Measurements from ENCODE around the gene LRRC45. TPM values are rescaled to one million over a fixed set of nuclear protein-coding genes. Genes with fewer than 3 reads are reported as not detected.

The LRRC45 gene
- total RNA-seq, 1 donor from 2014 or later = 17.3 TPM

GRCh38 chr17:82060001-82060380 is 36.9 kb downstream of the LRRC45 start:
- peaks cover 17% of the 10 kb centered on the region for H3K4me1 ChIP-seq
- no peaks in the 10 kb centered on the region for H3K27me3 ChIP-seq (ENCODE audit: low read depth)
- peaks cover 87% of the 10 kb centered on the region for H3K36me3 ChIP-seq
- no peaks in the 10 kb centered on the region for H3K9me3 ChIP-seq
- no peak overlapping the region for H3K27ac ChIP-seq
- H3K4me3 ChIP-seq = no peak overlapping the region
- no peak for DNase-seq
- no peak for TF ChIP-seq CTCF (IDR thresholded peaks at IDR 0.05)
- no peak for ATAC-seq
- intact Hi-C loops (cut with DNase I) = no loop called here

GRCh38 chr17:82060614-82061013 is 37.5 kb downstream of the LRRC45 start:
- H3K27me3 ChIP-seq (ENCODE audit: low read depth) = no peaks in the 10 kb centered on the region
- ATAC-seq (no peak), DNase-seq (no peak)
- intact Hi-C loops (cut with DNase I) = no loop called here
- TF ChIP-seq CTCF (IDR thresholded peaks at IDR 0.05) = no peak
- no peak overlapping the region for H3K27ac ChIP-seq
- no peaks in the 10 kb centered on the region for H3K9me3 ChIP-seq
- H3K4me3 ChIP-seq = no peak overlapping the region
- H3K36me3 ChIP-seq = peaks cover 81% of the 10 kb centered on the region
- peaks cover 18% of the 10 kb centered on the region for H3K4me1 ChIP-seq

- intact Hi-C loops (cut with DNase I) = no loop called here
- no peaks in the 10 kb centered on the region for H3K9me3 ChIP-seq
- DNase-seq = no peak
- TF ChIP-seq CTCF (IDR thresholded peaks at IDR 0.05) = no peak
- peaks cover 23% of the 10 kb centered on the region for H3K4me1 ChIP-seq
- no peak overlapping the region for H3K4me3 ChIP-seq
- H3K27ac ChIP-seq = no peak overlapping the region
- peaks cover 74% of the 10 kb centered on the region for H3K36me3 ChIP-seq
- no peak for ATAC-seq
- H3K27me3 ChIP-seq (ENCODE audit: low read depth) = no peaks in the 10 kb centered on the region
These were observed 38.2 kb downstream of the LRRC45 start for GRCh38 chr17:82061047-82061925.

GRCh38 chr17:82062076-82062983 is 39.2 kb downstream of the LRRC45 start:
- intact Hi-C loops (cut with DNase I) = no loop called here
- Histone ChIP-seq H3K4me1 (peaks cover 26% of the 10 kb centered on the region), H3K27ac (no peak overlapping the region), H3K4me3 (no peak overlapping the region), H3K9me3 (no peaks in the 10 kb centered on the region), H3K36me3 (peaks cover 64% of the 10 kb centered on the region), H3K27me3 (ENCODE audit: low read depth) (no peaks in the 10 kb centered on the region)
- no peak for ATAC-seq
- DNase-seq = no peak
- TF ChIP-seq CTCF (IDR thresholded peaks at IDR 0.05) = no peak

- H3K27ac ChIP-seq = no peak overlapping the region
- H3K27me3 ChIP-seq (ENCODE audit: low read depth) = no peaks in the 10 kb centered on the region
- peaks cover 57% of the 10 kb centered on the region for H3K36me3 ChIP-seq
- no peak for DNase-seq
- no peak for TF ChIP-seq CTCF (IDR thresholded peaks at IDR 0.05)
- peaks cover 26% of the 10 kb centered on the region for H3K4me1 ChIP-seq
- no peaks in the 10 kb centered on the region for H3K9me3 ChIP-seq
- intact Hi-C loops (cut with DNase I) = no loop called here
- no peak for ATAC-seq
- no peak overlapping the region for H3K4me3 ChIP-seq
These were observed 39.9 kb downstream of the LRRC45 start for GRCh38 chr17:82062984-82063368.
